DMS 273 (cell line): ENCODE measurements around the gene CORO2A.
"Not testable (repeated sequence)": the region's sequence is repeated elsewhere in the genome, so short reads cannot be mapped to it uniquely, and the experiment has no call there.

Experiments
- DNase-seq: peaks from one replicate; lab custom pipeline; 2025; ENCODE audit not compliant: unreplicated experiment; lab: John Stamatoyannopoulos, UW

CORO2A gene

DNA sequence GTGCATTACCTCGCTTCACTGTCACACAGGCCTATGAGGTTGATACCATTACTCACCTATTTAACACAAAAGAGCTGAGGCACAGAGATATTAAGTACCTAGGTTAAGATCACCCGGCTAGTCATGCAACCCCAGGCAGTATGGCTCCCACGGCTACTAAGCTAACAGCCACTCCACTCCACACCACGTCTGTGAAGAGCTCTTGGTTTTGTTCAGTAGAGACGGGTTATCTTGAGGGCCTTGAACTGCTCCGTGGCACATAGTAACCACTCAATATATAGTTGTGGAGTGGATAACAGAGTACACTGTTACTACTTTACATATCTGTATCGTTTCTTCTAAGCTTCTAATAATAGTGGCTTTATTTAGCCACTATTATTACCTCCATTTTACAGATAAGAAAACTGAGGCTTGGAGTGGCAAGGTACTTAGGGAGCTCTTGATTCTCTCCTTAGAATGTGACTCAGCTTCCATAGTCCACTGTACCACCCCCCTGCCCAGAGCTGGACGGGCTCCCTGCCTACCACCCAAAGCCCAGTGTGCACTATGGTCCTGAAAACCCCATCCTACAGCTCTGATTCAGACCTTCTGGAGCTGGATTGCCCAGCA lies 1.0 kb upstream of the CORO2A start:
- DNase-seq: no peak

DNA sequence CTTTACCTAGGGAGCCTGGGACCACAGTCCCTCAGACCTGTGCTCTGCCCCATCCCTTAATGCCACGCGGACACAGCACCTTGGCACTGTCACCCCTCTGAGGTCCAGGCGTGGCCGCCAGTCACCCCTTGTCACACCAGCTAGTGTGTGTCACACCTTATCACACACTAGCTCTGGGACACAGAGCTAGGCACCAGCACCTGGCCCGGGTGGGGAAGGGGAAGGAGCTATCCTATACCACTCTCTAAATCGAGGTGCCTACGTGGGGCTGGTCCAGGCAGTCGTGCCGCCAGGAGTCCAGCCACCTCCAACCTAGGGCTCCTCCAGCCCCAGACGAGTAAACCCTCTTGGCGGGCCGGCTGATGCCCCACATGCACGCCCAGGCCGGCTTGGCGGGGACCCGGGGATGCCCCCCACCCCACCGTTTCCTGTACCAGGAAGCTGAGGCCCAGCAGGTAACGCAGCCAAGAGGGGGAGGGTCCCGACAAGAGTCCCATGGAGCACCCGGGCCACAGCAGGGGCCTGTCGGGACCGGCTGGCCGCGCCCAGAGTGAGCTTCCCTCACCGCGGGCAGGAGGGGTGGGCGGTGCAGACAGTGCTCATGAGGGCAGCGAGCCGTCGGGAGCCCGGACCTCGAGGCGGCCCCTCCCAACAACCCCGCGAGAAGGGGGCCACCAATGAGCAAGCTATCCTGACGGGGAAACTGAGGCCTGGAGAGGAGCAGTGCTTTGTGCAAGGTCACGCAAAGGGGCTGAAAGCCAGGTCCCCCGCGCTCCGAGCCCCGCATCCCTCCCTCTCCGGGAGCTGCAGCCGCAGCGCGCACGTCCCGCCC lies 550 bp downstream of the CORO2A start:
- DNase-seq: peak; percentile 44

DNA sequence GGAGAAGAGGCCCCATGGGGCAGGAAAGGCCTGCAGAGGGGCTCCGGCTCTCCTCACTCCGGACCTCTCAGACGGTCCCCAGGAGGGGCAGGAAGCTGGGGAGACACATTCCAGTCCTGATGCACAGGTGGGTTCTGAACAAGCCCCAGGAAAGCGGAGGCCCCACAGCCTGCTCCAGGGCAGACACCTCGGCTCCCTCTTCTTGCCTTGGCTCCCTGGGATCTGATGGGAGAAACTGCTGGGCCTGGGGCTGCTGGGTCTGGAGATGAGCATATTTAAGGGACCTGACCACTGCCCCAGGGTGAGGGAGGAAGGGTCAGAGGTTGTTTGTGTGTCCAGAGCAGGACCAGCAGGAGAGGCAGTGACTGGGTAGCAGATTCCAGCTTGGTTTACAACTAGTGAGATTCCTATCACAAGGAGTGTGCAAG lies 1.2 kb downstream of the CORO2A start:
- DNase-seq: no peak

DNA sequence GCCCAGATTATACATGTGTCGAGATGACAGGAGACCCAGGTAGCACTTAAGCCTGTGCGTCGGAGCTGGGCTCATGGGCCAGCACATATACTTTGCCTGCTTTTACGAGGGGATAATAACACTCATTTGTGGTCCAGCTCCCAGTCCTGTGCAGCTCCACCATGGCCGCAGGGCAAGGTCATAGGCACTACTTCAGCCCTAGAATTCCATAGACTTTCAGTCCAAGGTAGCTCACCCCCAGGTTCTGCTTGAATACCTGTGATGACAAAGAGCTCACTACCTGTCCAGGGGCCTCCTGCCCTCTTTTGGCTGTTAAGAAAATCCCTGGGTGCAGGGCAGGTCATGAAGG lies 1.7 kb downstream of the CORO2A start:
- DNase-seq: no peak

DNA sequence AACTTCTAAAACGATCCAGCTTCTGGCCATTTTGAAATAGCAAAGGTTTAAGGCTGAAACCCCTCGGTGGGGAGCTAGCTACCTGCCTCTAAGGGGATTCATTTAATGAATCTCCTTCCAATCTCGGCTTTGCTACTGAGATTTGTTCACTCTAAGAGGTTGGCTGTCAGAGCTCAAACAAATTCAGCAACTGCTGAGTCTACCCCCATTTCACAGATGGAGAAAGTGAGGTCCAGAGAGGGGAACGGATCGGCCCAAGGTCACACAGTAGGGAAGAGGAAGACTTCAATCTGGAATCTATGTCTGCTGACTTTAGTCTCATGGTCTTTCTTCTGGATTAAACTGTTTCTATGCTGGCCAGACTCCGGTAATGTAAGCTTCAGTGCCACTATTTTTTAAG lies 3.0 kb downstream of the CORO2A start:
- no peak for DNase-seq

DNA sequence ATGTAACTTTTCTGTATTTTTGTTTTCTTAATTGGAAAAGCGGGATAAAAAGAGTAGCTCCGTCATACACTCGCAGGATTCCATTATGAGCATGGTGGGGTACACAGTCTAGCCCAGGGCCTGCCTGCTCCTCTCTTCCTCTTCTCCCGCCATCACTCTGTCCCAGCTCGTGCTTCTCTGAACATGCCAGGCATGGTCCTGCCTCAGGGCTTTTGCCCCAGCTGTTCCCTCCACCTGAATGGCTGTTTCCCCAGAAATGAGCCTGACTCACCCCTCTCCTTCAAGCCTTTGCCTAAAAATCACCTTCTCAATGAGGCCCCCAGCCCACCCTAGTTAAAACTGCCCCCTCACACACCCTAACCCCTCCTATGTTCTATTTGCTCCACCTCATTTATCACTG lies 4.5 kb downstream of the CORO2A start:
- no peak for DNase-seq

DNA sequence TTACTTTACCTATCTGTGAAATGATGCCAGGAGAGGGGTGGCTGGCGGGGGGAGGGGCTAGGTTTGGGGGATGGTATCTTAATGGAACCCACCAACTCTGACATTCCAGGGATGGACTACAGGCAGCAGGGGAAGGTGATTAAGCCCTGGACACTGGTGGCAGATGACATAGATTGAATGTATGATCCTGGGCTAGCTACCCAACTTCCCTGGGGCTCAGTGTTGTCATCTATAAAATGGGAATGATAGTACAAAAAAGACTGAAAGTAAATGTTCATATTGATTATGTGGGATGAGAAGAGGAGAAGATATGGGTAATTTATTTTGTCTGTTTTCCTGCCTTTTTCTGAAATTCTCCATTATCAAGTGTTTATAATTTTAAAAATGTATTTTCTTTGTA lies 6.2 kb downstream of the CORO2A start:
- DNase-seq: no peak

DNA sequence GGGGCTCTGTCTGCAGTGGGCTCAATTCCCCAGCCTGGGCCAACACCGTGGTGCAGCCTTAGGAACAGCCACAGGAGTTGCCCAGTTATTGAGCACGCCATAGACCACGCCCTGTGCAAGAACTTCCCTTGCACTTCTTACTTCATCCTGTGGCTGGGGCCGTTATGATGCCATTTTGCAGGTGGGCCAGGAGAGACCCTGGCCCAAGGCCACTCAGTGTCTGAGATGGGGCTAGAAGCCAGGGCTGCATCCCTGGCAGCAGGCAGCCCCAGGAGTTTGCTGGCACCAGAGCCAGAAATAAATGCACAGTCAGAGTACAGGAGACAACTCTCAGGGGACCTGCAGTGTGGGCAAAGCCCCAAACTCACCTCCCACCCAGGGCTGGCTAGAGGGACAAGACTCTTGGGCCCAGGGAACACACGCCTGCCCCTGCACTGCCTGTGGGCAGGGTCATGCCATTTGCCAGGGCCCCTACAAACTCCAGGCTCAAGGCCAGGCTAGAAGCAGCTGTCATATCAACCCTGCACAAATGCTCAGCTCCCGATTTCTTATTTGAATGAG lies 6.7 kb downstream of the CORO2A start:
- peak; percentile 72 for DNase-seq

DNA sequence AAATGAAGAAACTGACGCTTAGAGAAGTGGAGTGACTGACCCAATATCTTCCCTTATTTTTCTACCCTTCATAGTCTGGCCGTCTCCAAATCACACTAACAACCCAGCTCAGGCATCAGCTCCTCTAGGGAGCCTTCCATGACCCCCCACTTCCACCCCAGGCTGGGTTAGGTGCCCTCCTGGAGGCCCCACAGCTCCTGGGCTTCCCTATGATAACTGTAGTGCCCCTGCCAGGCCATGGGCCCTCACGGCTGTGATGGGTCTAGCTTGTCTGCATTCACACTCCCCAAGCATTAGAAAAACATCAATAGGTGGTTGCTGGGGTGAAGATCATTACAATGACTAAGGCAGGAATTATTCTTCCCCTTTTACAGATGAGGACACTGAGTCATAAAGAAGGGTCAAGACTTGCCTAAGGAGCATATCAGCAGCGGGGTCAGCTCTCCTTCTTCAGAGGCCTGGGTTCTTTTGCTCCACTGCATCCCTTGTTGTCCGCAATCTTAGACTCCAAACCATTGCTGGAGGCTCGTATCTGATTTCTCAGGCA lies 7.3 kb downstream of the CORO2A start:
- DNase-seq: no peak

DNA sequence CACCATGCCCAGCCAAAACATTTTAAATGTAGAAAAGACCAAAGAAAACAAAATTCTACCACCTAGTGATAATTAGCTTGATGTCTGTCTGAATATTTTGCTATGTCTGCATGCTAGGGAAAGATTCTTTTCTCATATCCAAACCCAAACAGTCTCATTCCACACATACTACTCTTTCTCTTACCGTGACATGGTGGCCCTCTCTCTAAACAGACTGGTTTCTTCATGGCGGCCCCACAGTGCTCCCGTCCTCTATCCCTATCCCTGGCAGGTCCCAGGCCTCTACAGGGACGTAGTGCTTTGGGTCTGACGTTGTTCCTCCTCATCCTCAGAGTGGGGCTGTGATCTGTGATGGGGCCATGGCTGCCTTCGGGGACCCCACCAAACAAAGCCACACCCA lies 8.1 kb downstream of the CORO2A start:
- no peak for DNase-seq

DNA sequence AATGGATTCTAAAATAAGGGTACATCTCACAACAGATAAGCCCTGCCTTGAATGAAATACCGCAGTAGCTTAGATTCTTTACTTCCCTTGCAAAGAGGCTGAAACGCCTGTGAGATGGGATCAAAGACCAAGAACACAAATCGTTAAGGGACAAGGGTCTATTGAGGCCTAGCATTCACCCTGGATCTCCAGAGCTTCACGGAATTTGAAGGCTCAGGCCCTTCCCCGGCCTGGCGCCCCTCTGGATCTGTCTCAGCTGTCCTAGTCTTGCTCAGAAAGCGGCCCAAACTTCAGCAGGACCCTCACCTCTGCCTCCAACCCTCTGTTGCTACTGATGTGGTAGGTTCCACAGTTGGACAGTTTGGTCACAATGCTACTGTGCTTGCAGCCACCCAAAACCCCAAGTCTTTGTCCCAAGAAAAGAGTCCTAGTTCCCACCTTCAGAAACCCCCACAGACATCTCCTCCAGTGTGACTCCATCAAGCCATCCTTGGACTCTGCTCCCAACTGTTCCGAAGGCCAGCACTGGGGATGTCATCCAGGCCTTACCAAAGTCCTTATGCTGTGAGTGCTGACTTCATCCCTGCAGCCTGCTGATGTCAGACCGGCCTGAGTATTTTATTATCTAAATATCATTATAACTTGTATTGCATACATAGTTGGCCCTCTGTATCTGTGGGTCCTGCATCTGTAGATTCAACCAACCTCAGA lies 9.4 kb downstream of the CORO2A start:
- no peak for DNase-seq

DNA sequence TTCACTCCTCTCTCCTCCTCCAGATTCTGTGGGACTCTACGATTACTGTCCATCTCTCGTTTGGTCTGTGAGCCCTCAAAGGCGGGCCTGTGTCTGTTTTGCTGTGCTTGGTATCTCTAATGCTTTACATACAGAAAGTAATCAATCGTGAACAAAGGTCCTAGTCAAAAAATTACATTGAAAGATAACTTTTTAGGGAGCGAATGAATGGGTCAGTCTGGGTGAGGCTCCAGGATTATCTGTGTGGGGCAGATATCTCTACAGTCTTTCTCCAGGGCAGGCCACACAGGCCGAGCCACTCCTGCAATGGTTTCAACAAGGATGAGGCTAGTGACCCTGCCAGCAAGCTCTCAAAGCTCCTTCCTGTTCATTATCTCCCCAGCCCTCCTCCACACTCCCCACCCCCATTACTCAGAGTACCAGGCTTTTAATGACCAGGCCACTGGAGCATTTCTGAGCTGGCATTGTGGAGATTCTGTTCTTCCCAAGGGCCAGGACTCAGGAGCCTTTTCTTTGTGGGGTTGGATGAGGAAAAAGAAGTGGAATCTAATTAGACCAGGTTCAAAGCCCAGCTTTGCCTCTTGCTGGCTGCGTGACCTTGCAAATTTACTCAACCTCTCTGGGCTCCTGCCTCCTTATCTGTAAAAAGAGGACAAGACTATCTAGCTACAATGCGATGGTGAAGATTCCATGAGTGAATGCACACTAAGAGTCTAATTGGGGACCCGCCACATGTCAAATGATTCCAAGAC lies 10.2 kb downstream of the CORO2A start:
- DNase-seq: no peak

DNA sequence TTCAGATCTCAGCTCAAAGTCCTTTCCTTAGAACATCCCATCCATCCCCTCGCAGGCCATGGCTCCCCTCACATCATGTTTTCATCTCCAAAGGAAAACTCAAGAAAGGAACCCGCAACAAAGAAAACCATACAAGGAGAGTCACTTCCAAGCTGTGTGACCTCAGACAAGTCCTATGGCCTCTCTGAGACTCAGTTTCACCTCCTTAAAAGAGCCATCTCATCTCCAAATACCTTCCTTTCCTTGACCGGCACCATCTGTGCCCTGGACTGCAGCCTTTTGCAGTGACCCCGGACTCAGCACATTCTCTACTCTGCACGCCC lies 10.7 kb downstream of the CORO2A start:
- DNase-seq: no peak

DNA sequence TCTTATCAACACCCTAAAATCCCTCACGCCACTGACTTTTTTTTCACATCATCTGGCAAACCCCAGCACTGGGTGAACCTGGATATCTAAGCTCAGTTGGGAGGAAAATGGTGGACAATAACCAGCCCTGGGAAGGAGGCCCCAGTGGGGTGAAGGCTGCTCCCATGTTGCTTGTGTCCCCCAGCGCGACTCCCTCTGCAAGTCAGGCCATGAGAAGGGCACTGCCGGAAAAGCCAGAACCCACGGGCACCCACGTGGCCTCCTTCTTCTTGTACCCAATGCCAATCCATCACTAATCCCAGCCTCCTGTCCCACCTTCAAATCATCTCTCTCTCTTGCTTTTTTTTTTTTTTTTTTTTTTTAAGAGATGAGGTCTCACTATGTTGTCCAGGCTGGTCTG lies 11.4 kb downstream of the CORO2A start:
- no peak for DNase-seq

DNA sequence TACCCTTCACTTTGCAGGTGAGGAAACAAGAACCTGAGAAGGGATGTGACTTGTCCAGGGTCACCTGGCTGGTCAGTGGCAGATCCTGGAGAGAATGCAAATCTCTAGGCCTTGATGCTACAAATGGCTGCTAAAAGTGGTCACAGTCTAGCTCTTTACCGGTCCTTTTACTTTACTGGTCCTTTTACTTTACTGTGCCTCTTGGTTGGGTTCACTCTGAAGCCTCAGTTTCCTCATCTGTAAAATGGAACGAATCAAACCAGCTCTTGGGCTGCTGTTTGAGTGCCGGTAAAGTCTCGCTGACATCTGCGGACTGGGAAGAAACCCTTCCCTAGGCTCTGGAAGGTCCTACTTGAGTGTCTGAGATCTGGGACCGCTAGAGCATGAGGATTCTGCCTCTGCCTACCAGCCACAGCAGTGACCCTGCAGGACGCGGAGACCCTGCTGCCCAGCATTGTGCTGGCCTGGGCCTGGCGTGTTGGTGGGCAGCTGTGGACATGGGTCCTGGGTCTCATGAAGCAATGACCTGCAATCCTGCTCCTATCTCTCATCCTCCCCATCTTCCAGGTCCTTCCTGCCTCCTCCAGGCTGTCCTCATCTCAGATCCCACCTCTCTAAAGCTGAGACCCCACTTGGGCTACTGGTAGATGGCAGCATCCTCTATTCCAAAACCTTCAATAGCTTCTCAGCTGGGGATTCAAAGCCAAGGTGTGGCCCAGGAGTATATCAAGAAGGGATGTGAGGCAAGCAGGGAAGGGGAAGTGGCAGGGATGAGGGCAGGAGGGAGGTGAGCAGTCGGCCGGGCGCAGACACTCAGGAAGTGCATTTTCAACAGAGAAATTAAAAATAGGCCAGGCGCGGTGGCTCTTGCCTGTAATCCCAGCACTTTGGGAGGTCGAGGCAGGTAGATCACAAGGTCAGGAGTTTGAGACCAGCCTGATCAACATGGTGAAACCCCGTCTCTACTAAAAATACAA lies 13.3 kb downstream of the CORO2A start:
- no peak for DNase-seq

DNA sequence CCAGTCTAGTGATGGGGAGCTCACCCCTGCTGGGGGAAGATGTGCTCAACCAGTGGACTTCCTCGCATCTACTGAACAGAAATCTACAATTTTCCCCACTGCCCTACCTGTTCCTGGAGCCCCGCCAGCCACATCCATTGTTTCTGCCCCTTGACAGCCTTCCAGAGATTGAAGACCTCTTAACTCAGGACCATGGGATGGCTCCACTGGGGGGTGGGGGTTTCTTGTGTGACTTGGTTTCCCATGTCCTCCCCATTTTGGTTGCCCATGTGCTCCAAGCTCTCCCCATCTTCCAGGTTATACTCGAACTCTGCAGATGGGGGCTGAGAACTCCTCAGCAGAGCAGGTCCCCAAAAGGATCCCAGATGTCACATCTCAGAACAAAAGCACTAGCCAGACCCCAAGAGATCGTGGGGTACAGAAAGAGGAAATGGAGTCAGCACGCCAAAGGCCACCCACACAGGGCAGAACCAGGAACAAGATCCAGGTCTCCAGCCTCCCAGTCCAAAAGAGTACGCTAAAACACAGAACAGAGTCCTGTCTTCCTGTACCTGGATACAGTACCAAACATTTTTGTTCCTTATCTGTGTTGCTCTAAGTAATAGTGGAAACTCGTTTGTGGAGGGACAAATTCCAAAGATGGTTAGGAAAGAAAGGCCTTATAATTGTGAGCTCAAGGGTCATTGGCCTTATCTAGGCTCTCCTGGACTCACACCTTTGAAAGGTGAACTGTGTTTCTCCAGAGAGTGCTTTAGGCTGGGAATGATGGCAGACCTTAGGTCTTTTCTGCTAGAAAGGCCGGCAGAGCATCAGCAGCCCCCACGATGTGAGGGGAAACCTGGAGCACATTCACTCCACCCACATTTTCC lies 15.8 kb downstream of the CORO2A start:
- no peak for DNase-seq

DNA sequence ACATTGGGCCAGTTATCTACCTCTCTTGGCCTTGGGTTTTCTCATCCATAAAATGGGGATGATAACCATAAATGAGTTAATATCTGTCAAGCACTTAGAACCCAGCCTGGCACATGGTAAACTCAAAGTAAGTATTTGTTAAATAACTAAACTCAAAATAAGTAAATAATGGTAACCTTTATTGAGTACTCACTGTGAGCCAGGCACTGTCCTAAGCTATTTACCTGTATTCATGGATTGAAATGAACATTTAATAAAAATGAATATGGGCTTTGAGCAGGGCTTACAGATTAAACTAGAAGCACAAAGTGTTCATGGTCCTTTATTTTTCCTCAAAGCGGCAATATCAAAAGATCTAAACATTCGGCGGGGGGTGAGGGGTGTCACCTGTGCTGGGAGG lies 16.7 kb downstream of the CORO2A start:
- no peak for DNase-seq

DNA sequence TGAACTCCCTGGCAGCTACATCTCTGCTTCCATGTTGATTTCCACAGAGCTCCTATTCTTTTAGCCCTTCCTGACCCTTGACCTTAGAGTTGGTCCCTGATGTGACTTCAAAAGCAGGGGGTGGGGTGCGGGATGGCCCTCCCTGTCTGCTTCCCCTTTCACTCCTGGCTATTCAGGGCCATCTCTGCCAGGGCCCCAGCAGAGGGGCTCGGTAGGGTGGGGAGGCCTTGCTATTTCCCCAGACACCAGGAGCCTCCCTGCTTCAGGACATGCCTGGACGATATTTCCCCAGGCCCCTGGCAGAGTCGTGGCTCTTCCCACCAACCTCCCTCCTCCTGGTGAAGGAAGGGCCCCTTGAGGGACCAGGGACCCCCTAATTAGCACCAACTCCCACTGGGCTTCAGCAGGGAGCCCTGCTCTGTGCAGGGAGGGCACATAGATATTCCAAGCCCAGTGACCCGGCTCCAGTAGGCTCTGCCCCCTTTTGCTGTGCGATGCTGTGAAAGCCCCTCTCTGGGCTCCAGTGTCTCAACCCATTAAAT lies 17.3 kb downstream of the CORO2A start:
- DNase-seq: no peak

DNA sequence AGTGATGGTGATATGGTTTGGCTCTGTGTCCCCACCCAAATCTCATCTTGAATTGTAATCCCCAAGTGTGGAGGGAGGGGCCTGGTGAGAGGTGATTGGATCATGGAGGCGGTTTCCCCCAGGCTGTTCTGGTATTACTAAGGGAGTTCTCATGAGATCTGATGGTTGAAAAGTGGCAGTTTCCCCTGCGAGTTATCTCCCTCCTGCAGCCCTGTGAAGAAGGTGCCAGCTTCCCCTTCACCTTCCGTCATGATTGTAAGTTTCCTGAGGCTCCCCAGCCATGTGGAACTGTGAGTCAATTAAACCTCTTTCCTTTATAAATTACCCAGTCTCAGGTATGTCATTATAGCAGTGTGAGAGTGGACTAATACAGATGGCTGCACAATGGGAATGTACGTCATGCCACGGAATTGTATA lies 17.9 kb downstream of the CORO2A start:
- not testable (repeated sequence) for DNase-seq
